PC-3 (cell line): Measurements from ENCODE around the gene BHLHE23. TPM values are rescaled to one million over a fixed set of nuclear protein-coding genes. Genes with fewer than 3 reads are reported as not detected.

Experiments used
- ATAC-seq: fragments of 200-7000 bp; cut with Tn5 transposase; 2 replicates; pipeline ENCODE4 v1.9.1; 2020; ENCODE audit warnings: mild to moderate bottlenecking, moderate library complexity
- BruUV-seq: library from RNA; stranded (reverse); fragments of 400-500 nt; replicated peaks from 2 replicates; lab custom pipeline; 2021; lab: Mats Ljungman, UMichigan
- CTCF ChIA-PET: fragments of 300-600 bp; sonication (Branson Sonifier 250); formaldehyde crosslinking; loops from one replicate; lab custom pipeline; 2022; ENCODE audit warnings: antibody characterized with exemption; lab: Charles Lee
- POLR2A ChIA-PET: fragments of 300-600 bp; sonication (Branson Sonifier 250); formaldehyde crosslinking; loops from one replicate; lab custom pipeline; 2022; ENCODE audit warnings: antibody characterized with exemption; ENCODE audit not compliant: unreplicated experiment; lab: Charles Lee
- DNase-seq: peaks from one replicate; pipeline ENCODE4 v3.0.0-alpha.2; 2015
- H2AFZ ChIP-seq: fragments of 300-600 bp; sonication (generic); 2 replicates; pipeline ENCODE4 v1.6.0; 2016; ENCODE audit warnings: antibody characterized with exemption, low read length
- H3F3A ChIP-seq: fragments of 300-600 bp; sonication (generic); one replicate; pipeline ENCODE4 v1.6.0; 2017; ENCODE audit warnings: antibody characterized with exemption, low read length, control low read depth, mild to moderate bottlenecking; ENCODE audit not compliant: unreplicated experiment
- H3K27ac ChIP-seq: fragments of 300-600 bp; sonication (generic); 2 replicates; pipeline ENCODE4 v1.5.1; 2016; ENCODE audit warnings: mild to moderate bottlenecking, low read length
- H3K27me3 ChIP-seq: fragments of 300-600 bp; sonication (generic); 2 replicates; pipeline ENCODE4 v1.6.1; 2016; ENCODE audit warnings: low read length, mixed read lengths
- H3K36me3 ChIP-seq: fragments of 300-600 bp; sonication (generic); 2 replicates; pipeline ENCODE4 v1.6.1; 2016; ENCODE audit warnings: low read depth, mixed run types, low read length, mixed read lengths
- H3K4me1 ChIP-seq: fragments of 300-600 bp; sonication (generic); 2 replicates; pipeline ENCODE4 v1.5.1; 2016; ENCODE audit warnings: low read length; ENCODE audit not compliant: insufficient read depth
- H3K4me2 ChIP-seq: fragments of 300-600 bp; sonication (generic); 2 replicates; pipeline ENCODE4 v1.6.0; 2016; ENCODE audit warnings: low read length
- H3K4me3 ChIP-seq: fragments of 300-600 bp; sonication (generic); 2 replicates; pipeline ENCODE4 v1.5.1; 2016; ENCODE audit warnings: mild to moderate bottlenecking, low read length, mixed read lengths
- H3K79me2 ChIP-seq: fragments of 300-600 bp; sonication (generic); 2 replicates; pipeline ENCODE4 v1.6.1; 2017; ENCODE audit warnings: low read length, mixed read lengths
- H3K9ac ChIP-seq: fragments of 300-600 bp; sonication (generic); 2 replicates; pipeline ENCODE4 v1.6.0; 2016; ENCODE audit warnings: mild to moderate bottlenecking, low read length
- H3K9me2 ChIP-seq: fragments of 300-600 bp; sonication (generic); replicated peaks from 2 replicates; pipeline ENCODE4 v1.6.1; 2016; ENCODE audit warnings: mixed run types, low read length, mixed read lengths
- H3K9me3 ChIP-seq: fragments of 300-600 bp; sonication (generic); 2 replicates; pipeline ENCODE4 v1.6.1; 2016; ENCODE audit warnings: low read length, mixed read lengths
- H4K20me1 ChIP-seq: fragments of 300-600 bp; sonication (generic); 2 replicates; pipeline ENCODE4 v1.6.1; 2016; ENCODE audit warnings: low read length, mixed read lengths
- EZH2 ChIP-seq: fragments of 300-600 bp; sonication (generic); IDR thresholded peaks from one replicate; pipeline ENCODE4 v1.6.1; 2017; ENCODE audit warnings: antibody characterized with exemption, mild to moderate bottlenecking, low read length; ENCODE audit not compliant: unreplicated experiment
- EZH2phosphoT487 ChIP-seq: fragments of 300-600 bp; sonication (generic); IDR thresholded peaks from 2 replicates; pipeline ENCODE4 v1.6.1; 2018; ENCODE audit warnings: mild to moderate bottlenecking, antibody characterized with exemption, low read length, borderline replicate concordance
- intact Hi-C: fragments of 100-400 bp; cut with micrococcal nuclease; formaldehyde crosslinking; loops from 2 replicates; pipeline ENCODE4 v1.9.0; 2023
- total RNA-seq: library from RNA; depleted of rRNA; stranded (reverse); fragments of >200 nt; gene quantifications from 2 replicates; pipeline ENCODE4 v1.2.3, GENCODE V29; 2014
- TF ChIP-seq, protein P1 (sequence below): fragments of 300-600 bp; sonication (generic); conservative IDR thresholded peaks from 2 replicates; pipeline ENCODE4 v1.5.1; 2017; ENCODE audit warnings: antibody characterized with exemption, low read depth, mild to moderate bottlenecking, low read length

The BHLHE23 gene
- total RNA-seq, 1 experiment from 2014 or later, result not detected

- Histone ChIP-seq H3K4me2 (no peak overlapping the region), H3F3A (no peaks in the 10 kb centered on the region), H3K9me2 (no peaks in the 10 kb centered on the region), H3K79me2 (no peaks in the 10 kb centered on the region), H3K9ac (no peak overlapping the region), H3K9me3 (no peaks in the 10 kb centered on the region), H3K27me3 (peaks cover 63% of the 10 kb centered on the region), H3K36me3 (no peaks in the 10 kb centered on the region), H2AFZ (no peak overlapping the region), H4K20me1 (no peaks in the 10 kb centered on the region), H3K4me3 (no peak overlapping the region), H3K27ac (no peak overlapping the region), H3K4me1 (peaks cover 5% of the 10 kb centered on the region; the same call in 1 of the 2 replicates)
- no TSS peak for BruUV-seq
- no peak for TF ChIP-seq EZH2
- TF ChIP-seq EZH2phosphoT487, result no peak
- TF ChIP-seq, protein P1, sequence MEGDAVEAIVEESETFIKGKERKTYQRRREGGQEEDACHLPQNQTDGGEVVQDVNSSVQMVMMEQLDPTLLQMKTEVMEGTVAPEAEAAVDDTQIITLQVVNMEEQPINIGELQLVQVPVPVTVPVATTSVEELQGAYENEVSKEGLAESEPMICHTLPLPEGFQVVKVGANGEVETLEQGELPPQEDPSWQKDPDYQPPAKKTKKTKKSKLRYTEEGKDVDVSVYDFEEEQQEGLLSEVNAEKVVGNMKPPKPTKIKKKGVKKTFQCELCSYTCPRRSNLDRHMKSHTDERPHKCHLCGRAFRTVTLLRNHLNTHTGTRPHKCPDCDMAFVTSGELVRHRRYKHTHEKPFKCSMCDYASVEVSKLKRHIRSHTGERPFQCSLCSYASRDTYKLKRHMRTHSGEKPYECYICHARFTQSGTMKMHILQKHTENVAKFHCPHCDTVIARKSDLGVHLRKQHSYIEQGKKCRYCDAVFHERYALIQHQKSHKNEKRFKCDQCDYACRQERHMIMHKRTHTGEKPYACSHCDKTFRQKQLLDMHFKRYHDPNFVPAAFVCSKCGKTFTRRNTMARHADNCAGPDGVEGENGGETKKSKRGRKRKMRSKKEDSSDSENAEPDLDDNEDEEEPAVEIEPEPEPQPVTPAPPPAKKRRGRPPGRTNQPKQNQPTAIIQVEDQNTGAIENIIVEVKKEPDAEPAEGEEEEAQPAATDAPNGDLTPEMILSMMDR, result no peak
- no peak for DNase-seq
- intact Hi-C loops, result no loop called here
- ChIA-PET CTCF (interaction anchor here (1.8 kb wide), 1 partner anchor 33 kb away, joined by 6 read pairs; no protein-coding TSS in a partner anchor), POLR2A (no interaction called here)
- no peak for ATAC-seq
Observed at GRCh38 chr20:62975812-62976508, 30.8 kb downstream of the BHLHE23 start.

DNA sequence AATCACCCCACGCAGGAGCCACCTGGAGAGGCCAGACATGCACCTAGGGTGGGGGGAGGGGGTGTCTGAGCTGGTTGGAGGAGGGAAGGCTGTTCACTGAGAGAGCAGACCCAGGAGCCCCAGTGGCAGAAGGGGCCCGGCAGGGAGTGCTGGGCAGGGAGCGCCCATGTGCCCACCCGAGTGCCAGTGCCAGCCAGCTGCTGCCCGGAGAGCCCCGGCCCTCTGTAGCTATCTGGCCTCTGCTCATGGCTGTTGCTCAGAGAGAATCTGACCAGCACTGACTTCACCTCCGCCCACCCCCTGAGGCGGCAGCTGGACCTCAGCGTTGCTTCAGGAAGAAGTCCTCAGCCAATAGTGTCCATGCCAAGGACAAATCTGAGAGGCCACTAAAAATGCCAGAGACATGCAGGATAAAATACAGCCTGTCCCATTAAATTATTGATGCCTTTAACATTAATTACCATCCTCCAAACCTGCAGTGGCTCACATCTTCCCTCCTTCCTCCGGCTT is 31.5 kb downstream of the BHLHE23 start:
- Histone ChIP-seq H3K4me1 (peaks cover 5% of the 10 kb centered on the region; the same call in 1 of the 2 replicates), H2AFZ (no peak overlapping the region), H3K9me3 (no peaks in the 10 kb centered on the region), H3F3A (no peaks in the 10 kb centered on the region), H3K27ac (no peak overlapping the region), H3K27me3 (peaks cover 57% of the 10 kb centered on the region), H3K4me2 (no peak overlapping the region), H4K20me1 (no peaks in the 10 kb centered on the region), H3K4me3 (no peak overlapping the region), H3K9ac (no peak overlapping the region), H3K36me3 (no peaks in the 10 kb centered on the region), H3K9me2 (no peaks in the 10 kb centered on the region), H3K79me2 (no peaks in the 10 kb centered on the region)
- TF ChIP-seq EZH2phosphoT487 (no peak), EZH2 (no peak)
- TF ChIP-seq, protein P1, result no peak
- no peak for ATAC-seq
- CTCF ChIA-PET, result interaction anchor here (1.8 kb wide), 1 partner anchor 34 kb away, joined by 6 read pairs; no protein-coding TSS in a partner anchor
- POLR2A ChIA-PET, result no interaction called here
- no TSS peak for BruUV-seq
- intact Hi-C loops, result no loop called here
- DNase-seq, result no peak
